ENCODE data around the gene PDE4A. TPM values are rescaled to one million over a fixed set of nuclear protein-coding genes. Genes with fewer than 3 reads are reported as not detected.
A peak's percentile ranks its signal among the peaks of the same experiment; 100 is the strongest.
"Not testable (repeated sequence)": the region's sequence is repeated elsewhere in the genome, so short reads cannot be mapped to it uniquely, and the experiment has no call there.

Gene PDE4A
- total and polyA plus RNA-seq, 2 of the 13 experiments (the other 11 are each of a cell fraction or from before 2014, with no cell fraction given), result 1.1 to 4.1 TPM

- H4K20me1 ChIP-seq (ENCODE audit: insufficient read depth, low read length), result no peaks in the 10 kb centered on the region
- no peaks in the 10 kb centered on the region for H3K4me1 ChIP-seq (ENCODE audit: insufficient read depth, low read length)
- ATAC-seq (peak; percentile 78), FAIRE-seq (no peak), DNase-seq (ENCODE audit: low spot score) (peak; percentile 12)
- 91% methylated on average over 38 of the region's 45 CpGs for WGBS (ENCODE audit: low lambda C conversion rate)
- no peak overlapping the region for H3K4me3 ChIP-seq (replicated peaks in 1 of 3; ENCODE audit: insufficient read depth in 1 of 3, low read depth in 2 of 3, low read length in 3 of 3)
- ChIA-PET POLR2A (no interaction called here), CTCF (ENCODE audit: low intra/inter-chr PET ratio, low total read pairs) (no interaction called here)
- no peaks in the 10 kb centered on the region for H3K9me3 ChIP-seq (ENCODE audit: low read length)
- H2AFZ ChIP-seq (ENCODE audit: low read length), result no peak overlapping the region
- H3K36me3 ChIP-seq (replicated peaks in 1 of 2; ENCODE audit: control insufficient read depth in 1 of 2, insufficient read depth in 2 of 2, low read length in 2 of 2), result 0 out of 5 replicates have a peak, but pooled peaks cover 0 to 6% of the 10 kb centered on the region in 2 experiments
- no TSS peak for BruUV-seq (replicated peaks)
- no peaks in the 10 kb centered on the region for H3K79me2 ChIP-seq (ENCODE audit: insufficient read depth, low read length)
- intact Hi-C loops (cut with micrococcal nuclease; ENCODE audit: unreplicated experiment), result no loop called here
- no peak overlapping the region for H3K4me2 ChIP-seq (ENCODE audit: low read depth, low read length)
- TF ChIP-seq ARID2 (CRISPR knock-in tag; IDR thresholded peaks at IDR 0.05; ENCODE audit: borderline replicate concordance), result no peak
- TF ChIP-seq ZNF709 (CRISPR knock-in tag; IDR thresholded peaks at IDR 0.05), result no peak
- no peak for TF ChIP-seq ZKSCAN5 (CRISPR knock-in tag; IDR thresholded peaks at IDR 0.05)
- H3K27me3 ChIP-seq (ENCODE audit: control insufficient read depth in 1 of 2, insufficient read depth in 2 of 2, low read length in 2 of 2), result no peaks in the 10 kb centered on the region
- in situ Hi-C loops (cut with HindIII; ENCODE audit: extremely low pct_ligation_motif_present, low pct_unique_long_range_greater_than_20kb), result no loop called here
- no peak overlapping the region for H3K27ac ChIP-seq (ENCODE audit: extremely low read length, insufficient read depth, low read length)
- H3K9ac ChIP-seq (ENCODE audit: insufficient read depth, low read depth, low read length), result no peak overlapping the region
Observed at GRCh38 chr19:10461047-10461949, 41.0 kb downstream of the PDE4A start.

GRCh38 chr19:10462042-10462441, 41.7 kb downstream of the PDE4A start:
- in situ Hi-C loops (cut with HindIII; ENCODE audit: extremely low pct_ligation_motif_present, low pct_unique_long_range_greater_than_20kb), result not testable (repeated sequence)

More at GRCh38 chr19:10462042-10462441, 41.7 kb downstream of the PDE4A start:
- H3K27me3 ChIP-seq (ENCODE audit: control insufficient read depth in 1 of 2, insufficient read depth in 2 of 2, low read length in 2 of 2); H3K9ac ChIP-seq (ENCODE audit: insufficient read depth, low read depth, low read length); ATAC-seq; CTCF ChIA-PET (ENCODE audit: low intra/inter-chr PET ratio, low total read pairs); H3K27ac ChIP-seq (ENCODE audit: extremely low read length, insufficient read depth, low read length); H3K4me3 ChIP-seq (replicated peaks in 1 of 3; ENCODE audit: insufficient read depth in 1 of 3, low read depth in 2 of 3, low read length in 3 of 3); intact Hi-C loops (cut with micrococcal nuclease; ENCODE audit: unreplicated experiment); FAIRE-seq; BruUV-seq (replicated peaks); H3K4me2 ChIP-seq (ENCODE audit: low read depth, low read length); H3K4me1 ChIP-seq (ENCODE audit: insufficient read depth, low read length); H4K20me1 ChIP-seq (ENCODE audit: insufficient read depth, low read length); DNase-seq (ENCODE audit: low spot score); H3K36me3 ChIP-seq (replicated peaks in 1 of 2; ENCODE audit: control insufficient read depth in 1 of 2, insufficient read depth in 2 of 2, low read length in 2 of 2); H3K9me3 ChIP-seq (ENCODE audit: low read length); H3K79me2 ChIP-seq (ENCODE audit: insufficient read depth, low read length); H2AFZ ChIP-seq (ENCODE audit: low read length); POLR2A ChIA-PET: not testable (repeated sequence)
- 98% methylated on average over 15 of the region's 15 CpGs for WGBS (ENCODE audit: low lambda C conversion rate)
